ENCODE results near the gene ARFGEF2.
"Not testable (repeated sequence)": the region's sequence is repeated elsewhere in the genome, so short reads cannot be mapped to it uniquely, and the experiment has no call there.

Gene ARFGEF2

DNA sequence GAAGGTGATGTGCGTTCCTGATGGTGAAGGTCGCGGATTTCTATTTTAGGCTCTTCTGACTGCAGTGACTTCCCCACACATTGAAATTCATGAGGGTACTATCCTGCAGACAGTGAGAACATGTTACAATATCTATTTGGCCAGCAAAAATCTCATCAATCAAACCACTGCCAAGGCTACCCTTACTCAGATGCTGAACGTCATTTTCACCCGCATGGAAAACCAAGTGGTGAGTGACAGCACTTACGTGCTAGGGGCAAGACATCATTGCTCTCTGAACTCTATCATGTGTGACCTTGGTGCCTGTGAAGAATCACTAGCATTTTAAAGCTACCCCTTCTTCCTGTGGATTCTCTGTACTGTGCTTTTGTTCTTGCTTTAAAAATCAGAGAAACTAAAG lies 31.1 kb downstream of the ARFGEF2 start:
- DNase-seq (ENCODE audit: low spot score) = no peak

DNA sequence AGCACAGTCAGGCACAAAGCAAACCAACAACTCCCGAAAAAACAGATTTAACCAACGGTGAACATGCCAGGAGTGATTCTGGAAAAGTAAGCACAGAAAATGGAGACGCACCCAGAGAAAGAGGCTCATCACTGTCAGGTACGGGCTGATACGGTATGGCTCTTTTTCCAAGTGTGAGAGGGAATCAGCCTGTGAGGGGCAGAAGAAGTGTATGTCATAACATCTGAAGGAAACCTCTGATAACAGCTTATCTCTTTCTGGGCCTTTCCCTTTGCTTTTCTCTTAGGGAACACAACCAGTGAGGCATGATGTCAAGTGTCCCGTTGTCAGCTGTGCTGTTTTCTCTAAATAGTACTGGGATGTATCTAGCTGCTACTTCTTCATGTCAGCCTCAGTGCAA lies 32.1 kb downstream of the ARFGEF2 start:
- DNase-seq (ENCODE audit: low spot score) = no peak

DNA sequence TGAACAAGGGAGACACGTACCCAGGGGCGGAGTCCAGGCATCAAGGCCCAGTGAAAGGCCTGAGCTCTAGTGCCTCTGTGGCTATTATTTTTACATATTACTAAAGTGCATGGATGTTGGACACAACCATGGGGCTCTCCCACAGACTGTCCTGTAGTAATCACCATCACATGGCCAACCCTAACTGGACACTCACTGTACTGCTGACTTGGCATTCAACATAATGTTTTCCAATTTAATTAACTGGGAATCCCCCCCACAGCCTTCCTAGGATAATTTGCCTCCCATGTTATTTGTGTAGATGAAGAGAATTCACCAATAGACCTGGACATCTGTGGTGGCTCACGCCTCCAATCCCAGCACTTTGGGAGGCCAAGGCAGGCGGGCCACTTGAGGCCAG lies 34.5 kb downstream of the ARFGEF2 start:
- DNase-seq (ENCODE audit: low spot score) = no peak

DNA sequence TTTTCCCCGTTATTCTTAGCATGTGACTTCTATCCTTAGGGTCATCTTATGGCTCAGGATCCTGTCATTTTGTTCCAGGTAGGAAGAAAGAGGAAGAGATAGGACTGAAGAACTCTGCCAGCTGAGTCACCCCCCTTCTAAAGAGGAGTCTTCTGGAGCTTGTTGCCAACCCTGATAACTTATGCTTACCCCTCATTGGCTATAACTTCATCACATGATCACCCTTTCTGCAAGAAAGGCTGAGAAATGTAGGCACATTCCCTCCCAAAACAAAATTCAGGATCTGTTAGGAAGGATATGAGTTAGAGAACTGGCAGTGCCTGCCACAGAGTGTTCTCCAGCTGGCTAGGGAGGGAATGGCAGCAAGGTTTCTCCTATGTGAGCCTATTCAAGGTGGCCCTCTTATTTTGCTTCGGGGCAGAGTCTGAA lies 35.6 kb downstream of the ARFGEF2 start:
- no peak for DNase-seq (ENCODE audit: low spot score)

DNA sequence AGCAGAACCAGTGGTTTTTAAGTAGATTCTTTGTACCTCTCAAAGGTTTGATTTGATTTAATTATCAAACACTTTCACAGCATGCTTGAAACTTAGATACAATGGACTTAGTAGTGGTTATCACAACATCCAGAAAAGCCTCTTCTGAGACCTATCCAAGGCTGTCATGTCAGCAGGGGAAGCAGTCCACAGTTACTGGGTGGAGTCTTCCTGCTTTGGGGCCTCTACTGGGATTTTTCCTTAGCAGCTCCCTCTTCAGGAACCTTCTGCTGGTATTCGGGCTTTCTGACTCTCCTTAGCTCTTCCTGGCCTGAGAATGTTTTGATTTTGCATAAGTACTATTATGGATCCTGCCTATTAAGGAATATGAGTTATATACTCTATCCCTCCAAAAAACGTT lies 36.0 kb downstream of the ARFGEF2 start:
- DNase-seq (ENCODE audit: low spot score) = no peak

DNA sequence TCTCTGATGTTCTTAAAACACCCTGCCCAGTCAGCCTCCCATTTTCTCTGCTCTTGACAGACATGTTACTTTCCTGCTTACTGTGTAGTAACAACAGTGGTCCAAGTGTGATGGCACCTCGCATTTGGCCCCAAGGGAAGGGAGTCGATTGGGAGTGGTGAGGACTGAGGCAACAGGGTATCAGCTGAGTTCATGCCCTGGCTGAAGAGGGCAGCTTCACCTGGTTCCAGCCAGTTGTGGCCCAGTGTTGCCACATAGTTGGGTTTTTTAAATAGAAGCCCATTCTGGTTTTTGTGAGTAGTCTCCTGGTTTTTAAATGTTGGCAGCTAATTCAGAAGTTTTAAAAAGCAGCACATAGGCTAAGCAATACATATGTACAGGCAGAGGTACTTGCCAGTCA lies 37.2 kb downstream of the ARFGEF2 start:
- DNase-seq (ENCODE audit: low spot score) = no peak

DNA sequence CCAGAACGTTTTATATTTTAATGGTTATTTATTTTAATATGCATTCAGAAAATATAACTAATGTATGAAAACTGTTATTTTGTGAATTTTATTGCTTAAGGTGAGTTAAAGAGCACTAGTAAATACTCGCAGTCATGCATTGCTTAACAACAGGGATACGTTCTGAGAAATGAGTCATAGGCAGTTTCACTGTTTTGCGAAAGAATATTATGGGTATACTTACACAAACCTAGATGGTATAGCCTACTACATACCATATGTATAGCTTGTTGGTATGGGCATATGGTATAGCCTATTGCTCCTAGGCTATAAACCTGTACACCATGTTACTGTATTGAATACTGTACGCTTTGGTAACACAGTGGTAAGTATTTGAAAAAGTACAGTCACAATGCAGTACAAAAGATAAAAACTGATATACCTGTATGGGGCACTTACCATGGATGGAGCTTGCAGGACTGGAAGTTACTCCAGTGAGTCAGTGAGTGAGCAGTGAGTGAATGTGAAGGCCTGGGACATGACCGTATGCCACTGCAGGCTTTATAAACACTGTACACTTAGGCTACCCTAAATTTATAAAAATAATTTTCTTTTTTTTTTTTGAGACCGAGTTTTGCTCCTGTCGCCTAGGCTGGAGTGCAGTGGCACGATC lies 38.5 kb downstream of the ARFGEF2 start:
- no peak for DNase-seq (ENCODE audit: low spot score)

DNA sequence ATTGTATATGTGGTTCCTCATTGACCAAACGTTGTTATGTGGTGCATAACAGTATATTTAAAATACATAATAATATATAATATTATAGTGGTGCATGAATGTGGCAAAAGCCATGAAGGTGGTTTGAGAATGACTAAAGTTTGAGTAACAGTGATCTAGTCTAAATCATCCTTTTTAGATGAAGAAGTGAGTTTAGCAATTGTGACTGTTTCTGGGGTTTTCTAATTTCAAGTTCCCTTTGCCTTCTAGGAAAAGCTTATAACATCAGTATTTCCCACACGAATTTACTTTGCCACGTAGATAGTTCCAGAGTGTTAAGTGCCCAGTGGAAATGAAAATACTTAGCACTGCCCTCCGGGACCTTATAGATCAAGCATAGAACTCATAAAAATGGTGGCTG lies 40.9 kb downstream of the ARFGEF2 start:
- DNase-seq (ENCODE audit: low spot score) = no peak

DNA sequence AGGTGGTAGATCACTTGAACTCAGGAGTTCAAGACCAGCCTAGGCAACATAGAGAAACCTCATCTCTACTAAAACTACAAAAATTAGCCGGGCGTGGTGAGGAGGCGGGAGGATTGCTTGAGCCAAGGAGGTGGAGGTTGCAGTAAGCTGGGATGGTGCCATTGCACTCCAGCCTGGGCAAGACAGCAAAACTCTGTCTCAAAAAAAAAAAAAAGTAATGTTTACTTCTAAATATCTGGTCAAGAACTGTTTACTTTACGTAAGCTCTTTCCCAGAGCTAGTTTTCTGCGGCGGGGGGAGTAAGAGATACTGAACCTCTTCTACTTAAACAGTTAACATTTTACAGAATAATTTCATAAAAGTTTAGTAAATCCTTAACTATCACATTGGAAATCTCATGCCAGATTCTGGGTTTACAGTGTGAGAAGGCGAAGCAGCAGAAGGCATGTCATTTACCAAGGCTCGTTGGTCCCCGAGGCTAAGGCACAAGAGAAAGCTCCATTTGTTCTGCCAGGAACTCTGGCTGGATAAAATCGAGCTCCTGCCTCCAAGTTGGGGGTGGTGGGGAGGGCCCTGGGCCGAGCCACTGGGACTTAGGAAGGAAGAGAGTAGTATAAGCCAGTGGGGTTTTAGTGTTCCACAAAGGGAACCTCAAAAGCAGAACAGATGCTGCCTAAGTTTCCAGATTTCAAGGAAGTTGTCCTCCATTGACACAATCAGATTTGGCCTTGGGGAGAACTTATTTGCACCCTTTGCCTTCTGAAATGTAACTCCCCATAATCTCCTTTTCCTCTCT lies 41.7 kb downstream of the ARFGEF2 start:
- DNase-seq (ENCODE audit: low spot score) = no peak

DNA sequence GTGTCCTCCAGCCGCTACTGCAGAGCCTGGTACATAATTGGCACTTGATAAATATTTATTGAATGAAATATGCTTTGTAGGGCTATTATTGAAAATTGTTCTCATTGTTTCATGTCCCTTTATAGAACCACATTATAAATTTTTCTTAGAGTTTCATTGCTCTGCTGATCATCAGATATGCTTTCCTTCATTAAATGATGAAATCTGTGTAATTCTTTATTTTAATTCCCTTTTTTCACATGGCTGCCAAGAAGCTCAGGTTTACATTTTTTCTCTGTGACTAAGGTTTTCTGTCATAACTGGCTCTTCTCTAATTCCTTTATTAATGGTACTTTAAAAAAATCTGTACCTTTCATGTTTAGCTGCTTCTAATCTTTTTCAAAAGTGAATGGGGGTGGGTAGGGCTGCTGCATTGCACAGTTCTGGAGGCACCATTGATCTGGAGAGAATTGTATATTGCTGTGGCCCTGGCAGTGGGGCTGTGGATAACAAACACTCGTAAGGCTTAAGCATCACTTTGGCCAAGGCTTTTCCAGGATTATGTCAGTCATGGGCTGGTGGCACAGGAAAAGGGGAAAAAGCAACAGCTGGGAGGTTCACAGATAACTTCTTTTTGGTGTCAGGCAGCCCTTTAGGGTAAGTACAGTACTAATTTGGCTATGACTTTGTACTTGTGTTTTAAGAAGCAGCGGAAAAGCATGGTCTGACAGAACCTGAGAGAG lies 43.8 kb downstream of the ARFGEF2 start:
- DNase-seq (ENCODE audit: low spot score) = no peak

DNA sequence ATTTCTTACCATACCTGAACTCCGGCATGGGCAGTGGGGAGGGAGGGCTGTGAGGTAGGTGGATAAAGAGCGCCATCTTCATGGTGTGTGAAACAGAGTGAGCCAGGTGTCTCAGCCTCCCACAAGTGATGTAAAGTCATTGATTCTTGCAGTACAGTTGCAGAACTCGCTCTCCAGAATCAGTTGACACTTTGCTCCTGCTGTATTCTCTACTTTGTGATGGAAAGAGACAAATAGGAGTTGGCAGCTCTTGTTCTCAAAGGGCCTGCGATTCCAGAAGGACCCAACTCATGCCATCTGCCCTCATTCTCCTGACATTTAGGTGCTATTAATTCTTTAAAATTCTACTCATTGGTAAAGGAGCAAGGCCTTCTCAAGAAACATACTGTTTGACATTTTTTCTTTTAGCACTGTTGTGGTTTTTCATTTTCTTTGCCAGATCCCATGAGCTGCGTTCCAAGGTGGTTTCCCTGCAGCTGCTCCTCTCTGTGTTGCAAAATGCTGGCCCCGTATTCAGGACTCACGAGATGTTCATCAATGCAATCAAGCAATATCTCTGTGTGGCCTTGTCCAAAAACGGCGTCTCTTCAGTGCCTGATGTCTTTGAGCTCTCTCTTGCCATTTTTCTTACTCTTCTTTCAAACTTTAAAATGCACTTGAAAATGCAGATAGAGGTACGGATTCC lies 49.3 kb downstream of the ARFGEF2 start:
- no peak for DNase-seq (ENCODE audit: low spot score)

DNA sequence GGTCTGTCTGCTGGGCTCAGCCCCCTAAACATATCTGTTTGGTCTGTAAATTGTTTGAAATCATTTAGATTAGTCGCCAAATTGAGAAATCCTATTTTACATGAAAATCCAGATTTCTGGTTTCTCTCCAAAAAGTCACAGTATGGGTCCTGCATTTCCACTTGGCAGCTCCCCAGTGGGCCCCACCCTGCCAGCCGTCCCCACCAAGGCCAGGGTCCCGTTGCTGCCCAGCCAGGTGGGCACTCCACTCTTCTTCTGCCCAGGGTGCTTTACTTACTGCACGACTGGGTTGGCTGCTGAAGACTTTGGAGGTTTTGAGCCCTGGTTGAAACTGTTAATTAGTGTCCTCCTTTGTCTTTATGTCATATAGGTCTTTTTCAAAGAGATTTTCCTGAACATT lies 50.4 kb downstream of the ARFGEF2 start:
- no peak for DNase-seq (ENCODE audit: low spot score)

DNA sequence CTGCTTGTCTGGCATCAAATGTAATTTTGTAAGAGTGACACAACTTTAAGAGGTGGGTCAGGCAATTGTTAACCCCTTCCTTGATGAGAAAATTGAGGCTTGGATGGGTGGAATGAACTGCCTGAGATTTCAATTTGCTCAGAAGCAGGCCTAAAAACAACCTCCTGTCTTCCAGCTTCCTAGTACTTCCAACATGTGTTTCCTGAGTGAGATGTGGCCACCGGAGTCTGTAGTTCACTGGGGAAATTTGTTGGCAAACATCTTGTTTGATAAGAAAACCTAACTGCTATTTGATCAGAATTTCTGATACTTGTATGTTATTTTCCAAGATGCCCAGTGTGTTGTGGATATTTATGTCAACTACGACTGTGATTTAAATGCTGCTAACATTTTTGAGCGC lies 51.3 kb downstream of the ARFGEF2 start:
- DNase-seq (ENCODE audit: low spot score) = no peak

DNA sequence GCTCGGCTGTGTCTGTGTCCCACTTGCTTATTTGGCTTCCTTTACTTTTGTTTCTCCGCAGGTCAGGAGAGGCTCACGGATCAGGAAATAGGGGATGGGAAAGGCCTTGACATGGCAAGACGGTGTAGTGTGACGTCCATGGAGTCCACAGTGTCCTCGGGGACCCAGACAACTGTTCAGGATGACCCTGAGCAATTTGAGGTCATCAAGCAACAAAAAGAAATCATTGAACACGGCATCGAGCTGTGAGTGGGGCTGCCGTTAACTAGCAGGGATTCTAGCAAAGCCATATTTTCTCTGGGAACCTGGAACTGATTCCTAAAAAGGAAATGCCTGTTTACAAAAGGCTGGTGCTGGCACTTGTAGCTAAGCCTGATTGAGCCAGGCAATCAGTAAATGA lies 54.4 kb downstream of the ARFGEF2 start:
- DNase-seq (ENCODE audit: low spot score) = no peak

DNA sequence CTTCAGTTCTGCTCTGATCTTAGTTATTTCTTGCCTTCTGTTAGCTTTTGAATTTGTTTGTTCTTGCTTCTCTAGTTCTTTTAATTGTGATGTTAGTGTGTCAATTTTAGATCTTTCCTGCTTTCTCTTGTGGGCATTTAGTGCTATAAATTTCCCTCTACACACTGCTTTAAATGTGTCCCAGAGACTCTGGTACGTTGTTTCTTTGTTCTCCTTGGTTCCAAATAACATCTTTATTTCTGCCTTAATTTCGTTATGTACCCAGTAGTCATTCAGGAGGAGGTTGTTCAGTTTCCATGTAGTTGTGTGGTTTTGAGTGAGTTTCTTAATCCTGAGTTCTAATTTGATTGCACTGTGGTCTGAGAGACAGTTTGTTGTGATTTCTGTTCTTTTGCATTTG lies 58.5 kb downstream of the ARFGEF2 start:
- DNase-seq (ENCODE audit: low spot score) = not testable (repeated sequence)

DNA sequence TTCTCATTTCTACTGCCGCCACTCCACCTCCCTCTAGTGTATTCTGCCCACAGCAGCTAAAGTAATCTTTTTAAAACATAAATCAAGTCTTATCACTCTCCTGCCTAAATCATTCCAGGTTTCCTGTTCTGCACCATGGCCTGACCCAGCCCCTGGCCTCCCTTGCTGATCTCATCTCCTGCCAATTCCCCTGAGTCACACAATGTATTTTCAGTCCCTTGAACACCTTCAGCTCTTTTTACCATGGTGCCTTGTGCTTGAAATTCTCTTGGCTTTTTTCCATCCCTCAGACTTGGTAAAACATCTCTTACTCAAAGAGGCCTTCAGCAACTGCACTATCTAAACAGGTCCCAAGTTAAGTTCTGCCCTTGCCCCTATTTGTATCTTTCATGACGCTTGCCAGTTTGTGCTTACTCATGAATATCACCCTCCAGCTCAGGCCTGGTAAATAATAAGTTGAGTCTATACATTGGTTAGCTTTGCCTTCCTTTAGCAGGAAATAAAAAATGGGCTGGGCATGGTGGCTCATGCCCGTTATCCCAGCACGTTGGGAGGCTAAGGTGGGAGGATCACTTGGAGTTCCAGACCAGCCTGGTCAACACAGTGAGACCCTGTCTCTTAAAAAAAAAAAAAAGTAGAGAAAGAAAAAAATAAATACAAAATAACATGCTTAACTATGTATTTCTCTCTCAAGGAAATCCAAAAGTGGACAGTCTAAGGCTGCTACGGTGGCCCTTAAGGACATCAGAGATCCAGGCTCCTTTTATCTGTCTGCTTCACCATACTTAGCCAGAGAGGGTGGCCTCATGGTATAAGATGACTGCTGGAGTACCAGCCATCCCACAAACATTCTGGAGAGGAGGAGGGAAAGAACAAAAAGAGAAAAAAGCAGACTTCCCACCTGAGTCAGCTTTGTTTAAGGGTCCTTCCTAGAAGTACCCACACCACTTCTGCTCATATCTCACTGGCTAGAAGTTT lies 62.2 kb downstream of the ARFGEF2 start:
- no peak for DNase-seq (ENCODE audit: low spot score)

DNA sequence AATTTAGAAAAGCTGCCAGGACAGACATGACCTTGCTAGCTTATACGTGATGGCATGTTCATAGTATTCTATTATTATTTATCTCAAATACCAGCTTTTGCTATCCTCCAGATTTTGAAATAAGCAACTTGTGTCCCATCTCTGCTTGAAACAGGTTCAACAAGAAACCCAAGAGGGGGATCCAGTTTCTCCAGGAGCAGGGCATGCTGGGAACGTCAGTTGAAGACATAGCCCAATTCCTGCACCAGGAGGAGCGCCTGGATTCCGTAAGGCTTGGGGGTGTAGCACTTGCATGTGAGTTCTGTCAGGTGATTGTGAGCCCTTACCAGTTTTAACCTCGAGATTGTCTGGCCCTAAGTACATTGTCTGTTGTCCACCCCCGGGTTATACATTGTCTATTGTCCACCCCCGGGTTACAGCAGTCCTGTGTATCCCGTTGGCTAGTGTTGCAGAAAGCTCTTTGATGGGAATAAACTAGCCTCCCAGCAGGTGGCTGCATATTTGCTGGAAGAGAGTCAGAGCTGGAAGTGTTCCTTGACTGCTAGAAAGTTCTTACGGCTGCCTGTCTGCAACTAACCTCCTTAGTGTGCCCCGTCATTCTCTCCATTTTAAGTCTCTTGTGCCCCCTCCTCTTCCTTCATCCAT lies 63.2 kb downstream of the ARFGEF2 start:
- DNase-seq (ENCODE audit: low spot score) = no peak

DNA sequence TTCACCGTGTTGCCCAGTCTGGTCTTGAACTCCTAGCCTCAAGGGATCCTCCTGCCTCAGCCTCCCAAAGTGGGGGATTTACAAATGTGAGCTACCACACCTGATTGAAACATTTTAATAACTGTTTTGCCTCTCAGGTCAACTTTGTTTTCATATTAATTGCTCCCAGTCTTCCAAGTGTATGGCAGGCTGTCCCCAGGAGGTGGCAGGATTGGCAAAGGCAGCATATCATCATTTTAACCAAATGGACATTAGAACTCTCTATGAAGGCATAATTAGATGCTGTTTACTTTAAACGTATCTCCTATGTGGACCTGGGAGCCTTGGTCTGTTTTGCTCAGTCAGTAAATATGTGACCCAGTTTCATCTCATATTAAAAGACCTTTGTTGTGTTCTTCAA lies 65.4 kb downstream of the ARFGEF2 start:
- DNase-seq (ENCODE audit: low spot score) = peak; percentile 21

DNA sequence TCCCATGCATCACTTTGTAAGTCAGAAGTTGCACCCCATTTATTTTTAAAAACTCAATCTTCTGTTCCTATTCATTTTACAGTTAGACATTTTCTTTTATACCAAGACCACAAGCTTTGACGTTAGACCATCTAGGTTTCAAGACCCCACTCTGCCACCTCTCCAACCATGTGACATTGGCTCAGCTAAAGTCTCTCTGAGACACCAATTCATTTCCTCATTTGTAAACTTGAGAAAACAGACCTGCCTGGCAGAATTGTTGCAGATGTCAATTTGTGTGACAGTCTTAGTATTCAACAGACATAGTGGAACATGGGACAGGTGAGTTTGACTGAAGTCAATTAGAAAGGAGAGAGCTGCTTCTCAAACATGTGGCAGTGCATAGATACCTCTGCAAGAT lies 69.0 kb downstream of the ARFGEF2 start:
- no peak for DNase-seq (ENCODE audit: low spot score)

DNA sequence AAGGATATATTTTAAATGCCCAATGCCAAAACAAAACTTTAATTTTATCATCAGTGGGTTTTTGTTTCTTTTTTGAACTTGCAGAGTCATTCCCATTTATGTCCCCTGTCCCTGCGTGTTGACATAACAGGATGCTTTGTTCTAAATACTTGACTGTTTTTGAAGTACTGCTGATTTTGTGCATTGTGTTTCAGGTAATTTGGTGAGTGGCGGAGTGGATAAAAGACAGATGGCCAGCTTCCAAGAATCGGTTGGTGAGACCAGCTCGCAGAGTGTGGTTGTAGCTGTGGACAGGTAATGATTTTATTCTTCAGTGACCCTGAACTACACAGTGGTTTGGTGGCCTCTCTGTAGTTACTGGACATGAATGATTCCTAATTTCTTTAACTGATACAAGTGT lies 74.1 kb downstream of the ARFGEF2 start:
- DNase-seq (ENCODE audit: low spot score) = no peak
